Common myeloid progenitor, CD34-positive (primary cell): ENCODE data around the gene CNPY1.

Experiments used
- CTCF ChIA-PET: fragments of 350-600 bp; sonication (Branson Sonifier 250); formaldehyde crosslinking; loops from one replicate; lab custom pipeline; 2021; ENCODE audit warnings: antibody characterized with exemption; lab: Charles Lee
- POLR2A ChIA-PET: fragments of 350-600 bp; sonication (Branson Sonifier 250); formaldehyde crosslinking; loops from one replicate; lab custom pipeline; 2021; ENCODE audit warnings: antibody characterized with exemption; lab: Charles Lee
- DNase-seq, 3 donors: peaks; one replicate each; pipeline versions ENCODE4 v3.0.0 to v3.0.0-alpha.2; 2013
- H3K27ac ChIP-seq, 2 experiments: 1 replicate in 1 of 2; 2 replicates in 1 of 2; pipeline ENCODE4 v1.7.0; 2013; ENCODE audit warnings: inconsistent platforms in 2 of 2, low read length in 2 of 2, mild to moderate bottlenecking in 2 of 2, low read depth in 1 of 2, moderate library complexity in 1 of 2; ENCODE audit not compliant: severe bottlenecking in 2 of 2, insufficient read depth in 1 of 2, poor library complexity in 1 of 2
- H3K27me3 ChIP-seq, 5 experiments: replicated peaks in 2 of 5; 1 replicate in 3 of 5; 2 replicates in 2 of 5; pipeline versions ENCODE4 v1.6.1 to v1.7.0; 2013; ENCODE audit warnings: low read length in 4 of 5, mild to moderate bottlenecking in 2 of 5, moderate library complexity in 2 of 5, inconsistent platforms in 1 of 5; ENCODE audit not compliant: insufficient read depth in 5 of 5, control insufficient read depth in 4 of 5
- H3K36me3 ChIP-seq, 4 experiments: 1 replicate in 2 of 4; 2 replicates in 2 of 4; pipeline versions ENCODE4 v1.6.1 to v1.7.0; 2013; ENCODE audit warnings: low read length in 3 of 4, control low read depth in 1 of 4, mild to moderate bottlenecking in 1 of 4; ENCODE audit not compliant: control insufficient read depth in 4 of 4, insufficient read depth in 4 of 4
- H3K4me1 ChIP-seq, 4 experiments: 1 replicate in 3 of 4; 2 replicates in 1 of 4; pipeline versions ENCODE4 v1.6.1 to v1.7.1; 2013; ENCODE audit warnings: low read length in 3 of 4, mild to moderate bottlenecking in 3 of 4, control low read depth in 1 of 4, inconsistent platforms in 1 of 4, moderate library complexity in 1 of 4; ENCODE audit not compliant: control insufficient read depth in 4 of 4, insufficient read depth in 4 of 4; ENCODE audit errors: control extremely low read depth in 1 of 4
- H3K4me3 ChIP-seq, 7 experiments: 1 replicate in 4 of 7; 2 replicates in 3 of 7; pipeline versions ENCODE4 v1.5.1 to v1.7.0; 2013; ENCODE audit warnings: mild to moderate bottlenecking in 7 of 7, low read length in 6 of 7, moderate library complexity in 6 of 7, inconsistent platforms in 2 of 7, low read depth in 2 of 7, control low read depth in 1 of 7; ENCODE audit not compliant: insufficient read depth in 4 of 7, control insufficient read depth in 1 of 7; ENCODE audit errors: extremely low read depth in 1 of 7
- H3K9me3 ChIP-seq, 5 experiments: 1 replicate in 4 of 5; 2 replicates in 1 of 5; pipeline versions ENCODE4 v1.6.1 to v1.7.1; 2013; ENCODE audit warnings: low read length in 4 of 5, mild to moderate bottlenecking in 2 of 5, inconsistent platforms in 1 of 5, low read depth in 1 of 5, moderate library complexity in 1 of 5; ENCODE audit not compliant: control insufficient read depth in 4 of 5, insufficient read depth in 2 of 5; ENCODE audit errors: control extremely low read depth in 1 of 5
- WGBS: methylation state at CpG from one replicate; pipeline ENCODE4 v1.1.5; 2013; ENCODE audit not compliant: insufficient coverage; 5-methylcytosine and 5-hydroxymethylcytosine counted together

CNPY1 gene

GRCh38 chr7:155497149-155497901 lies 49.0 kb downstream of the CNPY1 start:
- POLR2A ChIA-PET: no interaction called here
- no peaks in the 10 kb centered on the region for H3K4me1 ChIP-seq

GRCh38 chr7:155496267-155497005 lies 49.9 kb downstream of the CNPY1 start:
- Histone ChIP-seq H3K27me3 (peaks cover 26 to 92% (median 36%) of the 10 kb centered on the region in 5 experiments), H3K4me1 (peaks cover 0 to 3% (median under 1%) of the 10 kb centered on the region in 4 experiments), H3K9me3 (peaks cover 0 to 14% (median 6%) of the 10 kb centered on the region in 5 experiments), H3K27ac (no peak overlapping the region), H3K36me3 (no peaks in the 10 kb centered on the region), H3K4me3 (no peak overlapping the region)
- POLR2A ChIA-PET: no interaction called here
- DNase-seq: no peak
- 92% methylated on average over 19 of the region's 23 CpGs for WGBS
- CTCF ChIA-PET: no interaction called here

More at GRCh38 chr7:155497149-155497901, 49.0 kb downstream of the CNPY1 start:
- DNase-seq: no peak
- Histone ChIP-seq H3K9me3 (peaks cover 0 to 9% (median 5%) of the 10 kb centered on the region in 5 experiments), H3K27me3 (peaks cover 26 to 92% (median 33%) of the 10 kb centered on the region in 5 experiments), H3K27ac (no peak overlapping the region), H3K4me3 (no peak overlapping the region), H3K36me3 (no peaks in the 10 kb centered on the region)
- CTCF ChIA-PET: no interaction called here
- 72% methylated on average over 23 of the region's 26 CpGs for WGBS

GRCh38 chr7:155495440-155496248 lies 50.7 kb downstream of the CNPY1 start:
- no peak for DNase-seq
- no peak overlapping the region for H3K27ac ChIP-seq
- no peak overlapping the region for H3K4me3 ChIP-seq
- H3K4me1 ChIP-seq: peaks cover 0 to 11% (median 6%) of the 10 kb centered on the region in 4 experiments
- POLR2A ChIA-PET: no interaction called here
- no peaks in the 10 kb centered on the region for H3K36me3 ChIP-seq
- peaks cover 23 to 92% (median 31%) of the 10 kb centered on the region in 5 experiments for H3K27me3 ChIP-seq
- 90% methylated on average over 13 of the region's 13 CpGs for WGBS
- H3K9me3 ChIP-seq: peaks cover 0 to 9% (median 2%) of the 10 kb centered on the region in 5 experiments
- CTCF ChIA-PET: no interaction called here

- no peak for DNase-seq
- ChIA-PET POLR2A (no interaction called here), CTCF (no interaction called here)
- peaks cover 27 to 94% (median 30%) of the 10 kb centered on the region in 5 experiments for H3K27me3 ChIP-seq
- no peaks in the 10 kb centered on the region for H3K36me3 ChIP-seq
- peaks cover 0 to 7% (median 2%) of the 10 kb centered on the region in 5 experiments for H3K9me3 ChIP-seq
- WGBS: 92% methylated on average over 14 of the region's 16 CpGs
- H3K4me3 ChIP-seq: no peak overlapping the region
- no peak overlapping the region for H3K27ac ChIP-seq
- peaks cover 0 to 14% (median 10%) of the 10 kb centered on the region in 4 experiments for H3K4me1 ChIP-seq
Measured at GRCh38 chr7:155494551-155494950, 51.8 kb downstream of the CNPY1 start.

GRCh38 chr7:155493744-155494538 lies 52.4 kb downstream of the CNPY1 start:
- WGBS: 91% methylated on average over 33 of the region's 33 CpGs

GRCh38 chr7:155491812-155492211 lies 54.5 kb downstream of the CNPY1 start:
- H3K27me3 ChIP-seq: peaks cover 17 to 94% (median 27%) of the 10 kb centered on the region in 5 experiments
- H3K9me3 ChIP-seq: peaks cover 0 to 7% (median 2%) of the 10 kb centered on the region in 5 experiments
- H3K4me3 ChIP-seq: no peak overlapping the region
- POLR2A ChIA-PET: no interaction called here
- WGBS: 31% methylated on average over 11 of the region's 11 CpGs
- H3K4me1 ChIP-seq: peaks cover 0 to 14% (median 10%) of the 10 kb centered on the region in 4 experiments
- no peaks in the 10 kb centered on the region for H3K36me3 ChIP-seq
- H3K27ac ChIP-seq: no peak overlapping the region
- CTCF ChIA-PET: interaction anchor here (1.1 kb wide), 1 partner anchor 16 kb away, joined by 3 read pairs; no protein-coding TSS in a partner anchor
- no peak for DNase-seq

More at GRCh38 chr7:155493744-155494538, 52.4 kb downstream of the CNPY1 start:
- no peak overlapping the region for H3K27ac ChIP-seq
- ChIA-PET CTCF (no interaction called here), POLR2A (no interaction called here)
- H3K4me3 ChIP-seq: no peak overlapping the region
- DNase-seq: no peak
- H3K9me3 ChIP-seq: peaks cover 0 to 7% (median 2%) of the 10 kb centered on the region in 5 experiments
- H3K4me1 ChIP-seq: peaks cover 0 to 14% (median 10%) of the 10 kb centered on the region in 4 experiments
- peaks cover 26 to 94% (median 26%) of the 10 kb centered on the region in 5 experiments for H3K27me3 ChIP-seq
- no peaks in the 10 kb centered on the region for H3K36me3 ChIP-seq
